ENCODE data around the gene JPT2.

JPT2 gene

DNA sequence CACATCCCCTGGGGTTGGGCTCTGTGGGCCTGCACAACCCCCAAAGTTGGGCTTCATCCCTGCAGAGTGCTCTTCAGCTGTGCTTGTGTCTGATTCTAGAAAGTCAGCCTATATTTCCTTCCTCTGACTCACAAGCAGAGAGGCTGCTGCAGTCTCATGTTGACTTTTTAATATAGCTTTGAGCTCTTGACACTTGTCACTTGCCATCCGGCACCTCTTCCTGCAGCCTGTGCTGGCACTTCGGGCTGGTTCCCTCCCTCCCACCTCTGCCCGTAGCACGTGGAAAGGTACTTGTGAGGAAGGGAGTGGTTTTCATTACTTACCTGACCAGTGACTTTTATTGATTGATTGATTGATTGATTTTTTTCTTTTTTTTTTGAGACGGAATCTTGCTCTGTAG, 19.0 kb upstream of the JPT2 start:
- CTCF ChIA-PET: no interaction called here
- H3K36me3 ChIP-seq (ENCODE audit: control insufficient read depth in 2 of 2, insufficient read depth in 1 of 2, low read length in 2 of 2): peaks cover 13 to 92% of the 10 kb centered on the region in 2 experiments
- TF ChIP-seq, protein P1, sequence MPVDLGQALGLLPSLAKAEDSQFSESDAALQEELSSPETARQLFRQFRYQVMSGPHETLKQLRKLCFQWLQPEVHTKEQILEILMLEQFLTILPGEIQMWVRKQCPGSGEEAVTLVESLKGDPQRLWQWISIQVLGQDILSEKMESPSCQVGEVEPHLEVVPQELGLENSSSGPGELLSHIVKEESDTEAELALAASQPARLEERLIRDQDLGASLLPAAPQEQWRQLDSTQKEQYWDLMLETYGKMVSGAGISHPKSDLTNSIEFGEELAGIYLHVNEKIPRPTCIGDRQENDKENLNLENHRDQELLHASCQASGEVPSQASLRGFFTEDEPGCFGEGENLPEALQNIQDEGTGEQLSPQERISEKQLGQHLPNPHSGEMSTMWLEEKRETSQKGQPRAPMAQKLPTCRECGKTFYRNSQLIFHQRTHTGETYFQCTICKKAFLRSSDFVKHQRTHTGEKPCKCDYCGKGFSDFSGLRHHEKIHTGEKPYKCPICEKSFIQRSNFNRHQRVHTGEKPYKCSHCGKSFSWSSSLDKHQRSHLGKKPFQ (tag by site-specific recombination; IDR thresholded peaks at IDR 0.05): 0 out of 2 replicates have a peak, but pooled peaks have one; percentile 15
- TF ChIP-seq ZNF114 (tag by site-specific recombination; IDR thresholded peaks at IDR 0.05) (no peak), ZNF426 (tag by site-specific recombination; IDR thresholded peaks at IDR 0.05) (no peak), HOXD13 (CRISPR knock-in tag; IDR thresholded peaks at IDR 0.05; ENCODE audit: borderline replicate concordance) (no peak), ZNF677 (tag by site-specific recombination; IDR thresholded peaks at IDR 0.05) (no peak), ZNF16 (tag by site-specific recombination; IDR thresholded peaks at IDR 0.05; ENCODE audit: low read depth) (no peak)
- TF ChIP-seq, protein P2, sequence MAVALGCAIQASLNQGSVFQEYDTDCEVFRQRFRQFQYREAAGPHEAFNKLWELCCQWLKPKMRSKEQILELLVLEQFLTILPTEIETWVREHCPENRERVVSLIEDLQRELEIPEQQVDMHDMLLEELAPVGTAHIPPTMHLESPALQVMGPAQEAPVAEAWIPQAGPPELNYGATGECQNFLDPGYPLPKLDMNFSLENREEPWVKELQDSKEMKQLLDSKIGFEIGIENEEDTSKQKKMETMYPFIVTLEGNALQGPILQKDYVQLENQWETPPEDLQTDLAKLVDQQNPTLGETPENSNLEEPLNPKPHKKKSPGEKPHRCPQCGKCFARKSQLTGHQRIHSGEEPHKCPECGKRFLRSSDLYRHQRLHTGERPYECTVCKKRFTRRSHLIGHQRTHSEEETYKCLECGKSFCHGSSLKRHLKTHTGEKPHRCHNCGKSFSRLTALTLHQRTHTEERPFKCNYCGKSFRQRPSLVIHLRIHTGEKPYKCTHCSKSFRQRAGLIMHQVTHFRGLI (tag by site-specific recombination; IDR thresholded peaks at IDR 0.05): peak; percentile 83

DNA sequence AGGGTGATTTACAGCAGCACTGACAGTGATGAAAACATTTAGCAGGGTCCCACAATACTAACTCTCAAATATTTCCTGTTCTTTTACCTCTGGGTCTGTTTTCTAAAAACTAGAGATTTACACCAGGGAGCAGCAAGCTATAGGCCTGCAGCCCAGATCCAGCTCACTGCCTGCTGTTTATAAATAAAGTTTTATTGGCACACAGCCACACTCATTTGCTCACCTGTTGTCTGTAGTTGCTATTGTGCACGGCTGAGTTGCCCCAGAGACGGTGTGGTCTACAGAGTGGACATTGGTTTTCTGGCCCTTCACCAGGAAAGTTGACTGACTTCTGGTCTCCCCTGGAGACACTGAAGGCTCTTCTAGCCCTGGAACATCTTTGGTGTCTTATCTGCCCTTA, 16.3 kb upstream of the JPT2 start:
- TF ChIP-seq, protein P3, sequence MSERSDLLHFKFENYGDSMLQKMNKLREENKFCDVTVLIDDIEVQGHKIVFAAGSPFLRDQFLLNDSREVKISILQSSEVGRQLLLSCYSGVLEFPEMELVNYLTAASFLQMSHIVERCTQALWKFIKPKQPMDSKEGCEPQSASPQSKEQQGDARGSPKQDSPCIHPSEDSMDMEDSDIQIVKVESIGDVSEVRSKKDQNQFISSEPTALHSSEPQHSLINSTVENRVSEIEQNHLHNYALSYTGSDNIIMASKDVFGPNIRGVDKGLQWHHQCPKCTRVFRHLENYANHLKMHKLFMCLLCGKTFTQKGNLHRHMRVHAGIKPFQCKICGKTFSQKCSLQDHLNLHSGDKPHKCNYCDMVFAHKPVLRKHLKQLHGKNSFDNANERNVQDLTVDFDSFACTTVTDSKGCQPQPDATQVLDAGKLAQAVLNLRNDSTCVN (tag by site-specific recombination; optimal IDR thresholded peaks at IDR 0.05): no peak
- TF ChIP-seq ZNF707 (tag by site-specific recombination; IDR thresholded peaks at IDR 0.05): no peak
- TF ChIP-seq ZNF596 (tag by site-specific recombination; IDR thresholded peaks at IDR 0.05): no peak
- TF ChIP-seq SCRT2 (tag by site-specific recombination; IDR thresholded peaks at IDR 0.05): peak; percentile 30; the same call in 1 of the 2 replicates
- TF ChIP-seq, protein P4, sequence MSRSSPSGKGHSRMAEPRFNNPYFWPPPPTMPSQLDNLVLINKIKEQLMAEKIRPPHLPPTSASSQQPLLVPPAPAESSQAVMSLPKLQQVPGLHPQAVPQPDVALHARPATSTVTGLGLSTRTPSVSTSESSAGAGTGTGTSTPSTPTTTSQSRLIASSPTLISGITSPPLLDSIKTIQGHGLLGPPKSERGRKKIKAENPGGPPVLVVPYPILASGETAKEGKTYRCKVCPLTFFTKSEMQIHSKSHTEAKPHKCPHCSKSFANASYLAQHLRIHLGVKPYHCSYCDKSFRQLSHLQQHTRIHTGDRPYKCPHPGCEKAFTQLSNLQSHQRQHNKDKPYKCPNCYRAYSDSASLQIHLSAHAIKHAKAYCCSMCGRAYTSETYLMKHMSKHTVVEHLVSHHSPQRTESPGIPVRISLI (tag by site-specific recombination; IDR thresholded peaks at IDR 0.05): no peak
- no peak for TF ChIP-seq HOXC10 (CRISPR knock-in tag; IDR thresholded peaks at IDR 0.05)
- Histone ChIP-seq H3K27ac (ENCODE audit: extremely low read depth, low read depth, low read length) (no peak overlapping the region), H3K4me1 (ENCODE audit: control insufficient read depth, insufficient read depth, low read length) (no peaks in the 10 kb centered on the region), H3K9me3 (ENCODE audit: control insufficient read depth, insufficient read depth, low read depth, low read length) (no peaks in the 10 kb centered on the region), H3K36me3 (ENCODE audit: control insufficient read depth in 2 of 2, insufficient read depth in 1 of 2, low read length in 2 of 2) (peaks cover 13 to 92% of the 10 kb centered on the region in 2 experiments), H3K4me3 (ENCODE audit: low read depth, low read length) (no peak overlapping the region)
- POLR2A ChIA-PET: no interaction called here
- CTCF ChIA-PET: no interaction called here

More for the DNA sequence above, 19.0 kb upstream of the JPT2 start:
- H3K4me3 ChIP-seq (ENCODE audit: low read depth, low read length): no peak overlapping the region
- POLR2A ChIA-PET: interaction anchor here (1.1 kb wide), 1 partner anchor 19 kb away, joined by 3 read pairs; the partner anchor contains the start of gene JPT2
- H3K4me1 ChIP-seq (ENCODE audit: control insufficient read depth, insufficient read depth, low read length): no peaks in the 10 kb centered on the region
- H3K9me3 ChIP-seq (ENCODE audit: control insufficient read depth, insufficient read depth, low read depth, low read length): no peaks in the 10 kb centered on the region
- no peak overlapping the region for H3K27ac ChIP-seq (ENCODE audit: extremely low read depth, low read depth, low read length)

DNA sequence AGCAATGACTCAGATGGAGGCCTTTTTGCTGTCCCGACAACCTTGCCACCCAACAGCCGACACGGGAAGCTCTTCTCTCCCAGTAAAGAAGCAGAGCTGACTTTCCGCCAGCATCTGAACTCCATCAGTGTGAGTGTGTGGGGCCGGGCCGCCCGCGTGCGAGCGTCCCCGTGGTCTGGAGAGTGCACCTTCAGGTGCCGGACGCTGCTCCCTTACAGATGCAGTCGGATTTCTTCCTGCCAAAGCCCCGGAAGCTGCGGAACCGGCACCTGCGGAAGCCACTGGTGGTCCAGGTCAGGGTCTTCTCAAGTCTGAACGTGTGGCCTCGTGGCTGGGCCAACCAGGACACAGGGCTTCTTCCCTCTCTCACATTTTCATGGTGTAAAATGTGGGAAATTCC, 15.5 kb upstream of the JPT2 start:
- Histone ChIP-seq H3K27ac (ENCODE audit: extremely low read depth, low read depth, low read length) (no peak overlapping the region), H3K36me3 (ENCODE audit: control insufficient read depth in 2 of 2, insufficient read depth in 1 of 2, low read length in 2 of 2) (peaks cover 13 to 92% of the 10 kb centered on the region in 2 experiments), H3K4me1 (ENCODE audit: control insufficient read depth, insufficient read depth, low read length) (no peaks in the 10 kb centered on the region), H3K9me3 (ENCODE audit: control insufficient read depth, insufficient read depth, low read depth, low read length) (no peaks in the 10 kb centered on the region), H3K4me3 (ENCODE audit: low read depth, low read length) (no peak overlapping the region)
- TF ChIP-seq, protein P5, sequence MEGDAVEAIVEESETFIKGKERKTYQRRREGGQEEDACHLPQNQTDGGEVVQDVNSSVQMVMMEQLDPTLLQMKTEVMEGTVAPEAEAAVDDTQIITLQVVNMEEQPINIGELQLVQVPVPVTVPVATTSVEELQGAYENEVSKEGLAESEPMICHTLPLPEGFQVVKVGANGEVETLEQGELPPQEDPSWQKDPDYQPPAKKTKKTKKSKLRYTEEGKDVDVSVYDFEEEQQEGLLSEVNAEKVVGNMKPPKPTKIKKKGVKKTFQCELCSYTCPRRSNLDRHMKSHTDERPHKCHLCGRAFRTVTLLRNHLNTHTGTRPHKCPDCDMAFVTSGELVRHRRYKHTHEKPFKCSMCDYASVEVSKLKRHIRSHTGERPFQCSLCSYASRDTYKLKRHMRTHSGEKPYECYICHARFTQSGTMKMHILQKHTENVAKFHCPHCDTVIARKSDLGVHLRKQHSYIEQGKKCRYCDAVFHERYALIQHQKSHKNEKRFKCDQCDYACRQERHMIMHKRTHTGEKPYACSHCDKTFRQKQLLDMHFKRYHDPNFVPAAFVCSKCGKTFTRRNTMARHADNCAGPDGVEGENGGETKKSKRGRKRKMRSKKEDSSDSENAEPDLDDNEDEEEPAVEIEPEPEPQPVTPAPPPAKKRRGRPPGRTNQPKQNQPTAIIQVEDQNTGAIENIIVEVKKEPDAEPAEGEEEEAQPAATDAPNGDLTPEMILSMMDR (tag by site-specific recombination; IDR thresholded peaks at IDR 0.05): no peak
- no peak for TF ChIP-seq ZNF16 (tag by site-specific recombination; IDR thresholded peaks at IDR 0.05; ENCODE audit: low read depth)
- TF ChIP-seq ZNF169 (tag by site-specific recombination; IDR thresholded peaks at IDR 0.05): no peak
- TF ChIP-seq, protein P6, sequence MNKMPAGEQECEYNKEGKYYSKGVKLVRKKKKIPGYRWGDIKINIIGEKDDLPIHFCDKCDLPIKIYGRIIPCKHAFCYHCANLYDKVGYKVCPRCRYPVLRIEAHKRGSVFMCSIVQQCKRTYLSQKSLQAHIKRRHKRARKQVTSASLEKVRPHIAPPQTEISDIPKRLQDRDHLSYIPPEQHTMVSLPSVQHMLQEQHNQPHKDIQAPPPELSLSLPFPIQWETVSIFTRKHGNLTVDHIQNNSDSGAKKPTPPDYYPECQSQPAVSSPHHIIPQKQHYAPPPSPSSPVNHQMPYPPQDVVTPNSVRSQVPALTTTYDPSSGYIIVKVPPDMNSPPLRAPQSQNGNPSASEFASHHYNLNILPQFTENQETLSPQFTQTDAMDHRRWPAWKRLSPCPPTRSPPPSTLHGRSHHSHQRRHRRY (tag by site-specific recombination; IDR thresholded peaks at IDR 0.05): no peak
- no peak for TF ChIP-seq GLI2 (tag by site-specific recombination; IDR thresholded peaks at IDR 0.05; ENCODE audit: borderline replicate concordance, low read depth)
- no peak for TF ChIP-seq ZBTB20 (tag by site-specific recombination; IDR thresholded peaks at IDR 0.05)
- no peak for TF ChIP-seq MZF1 (tag by site-specific recombination; IDR thresholded peaks at IDR 0.05; ENCODE audit: borderline replicate concordance)
- no peak for TF ChIP-seq ZNF311 (tag by site-specific recombination; IDR thresholded peaks at IDR 0.05; ENCODE audit: borderline replicate concordance)
- no peak for TF ChIP-seq ZNF239 (tag by site-specific recombination; IDR thresholded peaks at IDR 0.05)
- CTCF ChIA-PET: no interaction called here
- POLR2A ChIA-PET: no interaction called here
